Measurements from ENCODE around the gene ANKRD13D. TPM values are rescaled to one million over a fixed set of nuclear protein-coding genes. Genes with fewer than 3 reads are reported as not detected.

Gene ANKRD13D
- total RNA-seq, 4 donors from 2014 or later = 18.6 to 78.2 (median 28.6) TPM

DNA sequence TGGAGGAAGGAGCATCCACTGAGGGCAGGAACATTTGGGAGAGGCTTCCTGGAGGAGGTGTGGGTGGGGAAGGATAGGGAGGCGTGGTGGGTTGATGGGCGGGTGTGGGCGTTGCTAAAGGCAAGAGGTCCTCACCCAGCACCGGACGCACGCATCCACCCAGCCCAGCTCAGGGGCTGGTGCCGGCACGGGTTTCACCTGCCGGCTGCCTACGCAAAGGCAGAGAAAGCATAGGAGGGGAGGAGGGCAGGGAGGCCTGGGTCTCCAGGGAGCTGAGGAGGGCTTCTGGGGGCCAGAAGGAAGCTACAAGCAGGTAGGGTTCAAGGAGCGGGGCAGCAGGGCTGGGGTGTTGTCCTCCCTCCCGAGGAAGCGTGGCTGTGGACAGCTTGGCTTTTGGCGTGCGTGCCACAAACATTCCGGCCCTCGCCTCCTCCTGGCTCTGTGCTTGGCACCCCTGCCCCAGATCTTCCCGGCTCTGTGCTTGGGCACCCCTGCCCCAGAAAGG, 22.0 kb downstream of the ANKRD13D start:
- ATAC-seq (ENCODE audit: low FRiP score) = no peak
- no peak for DNase-seq (ENCODE audit: low spot score)

GRCh38 chr11:67311556-67312082, 22.5 kb downstream of the ANKRD13D start:
- TF ChIP-seq, protein P1, sequence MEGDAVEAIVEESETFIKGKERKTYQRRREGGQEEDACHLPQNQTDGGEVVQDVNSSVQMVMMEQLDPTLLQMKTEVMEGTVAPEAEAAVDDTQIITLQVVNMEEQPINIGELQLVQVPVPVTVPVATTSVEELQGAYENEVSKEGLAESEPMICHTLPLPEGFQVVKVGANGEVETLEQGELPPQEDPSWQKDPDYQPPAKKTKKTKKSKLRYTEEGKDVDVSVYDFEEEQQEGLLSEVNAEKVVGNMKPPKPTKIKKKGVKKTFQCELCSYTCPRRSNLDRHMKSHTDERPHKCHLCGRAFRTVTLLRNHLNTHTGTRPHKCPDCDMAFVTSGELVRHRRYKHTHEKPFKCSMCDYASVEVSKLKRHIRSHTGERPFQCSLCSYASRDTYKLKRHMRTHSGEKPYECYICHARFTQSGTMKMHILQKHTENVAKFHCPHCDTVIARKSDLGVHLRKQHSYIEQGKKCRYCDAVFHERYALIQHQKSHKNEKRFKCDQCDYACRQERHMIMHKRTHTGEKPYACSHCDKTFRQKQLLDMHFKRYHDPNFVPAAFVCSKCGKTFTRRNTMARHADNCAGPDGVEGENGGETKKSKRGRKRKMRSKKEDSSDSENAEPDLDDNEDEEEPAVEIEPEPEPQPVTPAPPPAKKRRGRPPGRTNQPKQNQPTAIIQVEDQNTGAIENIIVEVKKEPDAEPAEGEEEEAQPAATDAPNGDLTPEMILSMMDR (IDR thresholded peaks at IDR 0.05) = no peak
- DNase-seq (ENCODE audit: low spot score) (no peak), ATAC-seq (ENCODE audit: low FRiP score) (no peak)

More for the DNA sequence above, 22.0 kb downstream of the ANKRD13D start:
- TF ChIP-seq, protein P1 (IDR thresholded peaks at IDR 0.05) = no peak

GRCh38 chr11:67312187-67313021, 23.3 kb downstream of the ANKRD13D start:
- ATAC-seq (ENCODE audit: low FRiP score) (peak; percentile 15), DNase-seq (ENCODE audit: low spot score) (no peak)
- TF ChIP-seq, protein P1 (IDR thresholded peaks at IDR 0.05) = no peak

DNA sequence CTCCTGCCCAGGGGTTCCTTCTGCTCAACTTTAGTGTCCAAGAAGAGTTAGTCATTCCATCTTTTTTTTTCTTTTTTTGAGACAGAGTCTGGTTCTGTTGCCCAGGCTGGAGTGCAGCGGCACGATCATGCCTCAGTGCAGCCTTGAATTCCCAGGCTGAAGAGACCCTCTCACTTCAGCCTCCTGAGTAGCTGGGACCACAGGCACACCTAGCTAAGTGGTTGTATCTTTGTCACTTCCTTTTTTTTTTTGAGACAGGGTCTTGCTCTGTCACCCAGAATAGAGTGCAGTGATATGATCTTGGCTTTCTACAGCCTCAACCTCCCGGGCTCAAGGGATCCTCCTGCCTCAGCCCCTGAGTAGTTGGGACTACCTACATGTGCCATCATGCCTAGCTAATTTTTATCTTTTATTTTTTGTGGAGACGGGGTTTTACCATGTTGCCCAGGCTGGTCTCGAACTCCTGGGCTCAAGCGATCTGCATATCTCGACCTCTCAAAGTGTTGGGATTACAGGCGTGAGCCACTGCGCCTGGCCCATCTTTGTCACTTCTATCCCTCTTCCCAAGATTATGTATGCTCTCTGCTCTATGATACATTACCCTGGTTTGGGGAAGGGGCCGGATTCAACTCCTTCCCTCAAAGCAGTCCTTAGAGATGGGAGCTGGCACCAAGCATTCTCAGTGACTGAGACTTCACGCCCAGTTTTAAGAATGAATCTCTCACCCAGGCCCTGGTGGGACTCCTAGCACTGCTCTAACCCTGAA, 24.2 kb downstream of the ANKRD13D start:
- no peak for DNase-seq (ENCODE audit: low spot score)
- TF ChIP-seq, protein P1 (IDR thresholded peaks at IDR 0.05) = no peak
- no peak for ATAC-seq (ENCODE audit: low FRiP score)

DNA sequence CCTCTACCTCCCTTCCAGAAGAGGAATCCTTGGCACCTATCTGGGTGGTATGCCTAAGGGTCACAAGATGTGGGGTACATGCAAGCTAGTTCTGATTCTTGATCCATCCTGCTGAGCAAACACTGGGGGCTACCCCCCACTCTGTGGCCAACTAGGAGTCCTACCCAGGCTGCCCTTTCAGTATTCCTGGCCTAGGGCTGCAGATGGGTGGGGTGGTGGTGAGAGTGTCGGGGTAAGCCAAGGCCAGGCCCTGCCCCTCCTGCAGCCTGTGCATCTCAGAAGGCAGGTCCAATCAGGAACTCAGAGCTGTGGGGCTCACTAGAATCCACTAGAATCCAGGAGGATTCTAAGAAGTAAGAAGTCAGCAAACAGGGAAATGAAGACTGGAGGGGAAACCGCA, 25.1 kb downstream of the ANKRD13D start:
- TF ChIP-seq, protein P1 (IDR thresholded peaks at IDR 0.05) = no peak
- DNase-seq (ENCODE audit: low spot score) (no peak), ATAC-seq (ENCODE audit: low FRiP score) (no peak)

GRCh38 chr11:67315325-67315909, 26.3 kb downstream of the ANKRD13D start:
- no peak for DNase-seq (ENCODE audit: low spot score)
- TF ChIP-seq, protein P1 (IDR thresholded peaks at IDR 0.05) = no peak
- no peak for ATAC-seq (ENCODE audit: low FRiP score)

Measured in omental fat pad (tissue), 4 donors.